HCT116 (cell line): ENCODE measurements around the gene FAM98B. TPM values are rescaled to one million over a fixed set of nuclear protein-coding genes. Genes with fewer than 3 reads are reported as not detected.

Experiments used
- ATAC-seq: fragments of 200-7000 bp; cut with Tn5 transposase; 2 replicates; pipeline ENCODE4 v1.9.1; 2020; ENCODE audit warnings: mild to moderate bottlenecking, moderate library complexity
- BruUV-seq: library from RNA; stranded (reverse); fragments of 400-500 nt; replicated peaks from 2 replicates; lab custom pipeline; 2021; lab: Mats Ljungman, UMichigan
- CTCF ChIA-PET: fragments of 300-600 bp; sonication (Branson Sonifier 250); formaldehyde crosslinking; loops from one replicate; lab custom pipeline; 2021; ENCODE audit warnings: antibody characterized with exemption; lab: Charles Lee
- POLR2A ChIA-PET: fragments of 300-600, 350-600 bp; sonication (Branson Sonifier 250); formaldehyde crosslinking; loops from one replicate; lab custom pipeline; 2021; ENCODE audit warnings: antibody characterized with exemption; lab: Charles Lee
- RAD21 ChIA-PET, 2 experiments: fragments of 300-600 bp; sonication (Branson Sonifier 250); formaldehyde crosslinking; loops; one replicate each; lab custom pipeline; 2023; ENCODE audit warnings: low total read pairs in 2 of 2; ENCODE audit not compliant: uncharacterized antibody in 2 of 2, unreplicated experiment in 2 of 2, low non-redundant PET in 1 of 2; lab: Charles Lee
- DNase-seq: peaks from one replicate; pipeline ENCODE4 v3.0.0-alpha.2; 2010; ENCODE audit warnings: low read depth, low spot score
- H2AFZ ChIP-seq: fragments of 200-600 bp; shearing (Covaris generic), sonication (generic); 2 replicates; pipeline ENCODE4 v1.6.1; 2017; ENCODE audit warnings: low read depth, mixed run types, mixed read lengths, antibody characterized with exemption, low read length; ENCODE audit not compliant: poor library complexity, severe bottlenecking
- H3K27ac ChIP-seq: 2 replicates; pipeline ENCODE4 v1.5.1; 2012; ENCODE audit warnings: low read depth, low read length
- H3K27me3 ChIP-seq: fragments of 200-600 bp; sonication (generic); 2 replicates; pipeline ENCODE4 v1.6.1; 2016; ENCODE audit warnings: mixed run types, low read length, mixed read lengths; ENCODE audit not compliant: insufficient read depth
- H3K36me3 ChIP-seq, 2 experiments: fragments of 200-500 bp in 1 of 2; fragments of 200-600 bp in 1 of 2; sonication (Bioruptor generic) in 1 of 2; sonication (generic) in 1 of 2; 2 replicates each; pipeline versions ENCODE4 v1.5.1 to v1.6.1; 2014 to 2016; ENCODE audit warnings: low read length in 2 of 2, inconsistent platforms in 1 of 2, mixed read lengths in 1 of 2, mixed run types in 1 of 2; ENCODE audit not compliant: insufficient read depth in 2 of 2, control insufficient read depth in 1 of 2
- H3K4me1 ChIP-seq, 2 experiments: fragments of 200-600 bp in 1 of 2; sonication (generic) in 1 of 2; 2 replicates each; pipeline versions ENCODE4 v1.5.1 to v1.6.1; 2012 to 2017; ENCODE audit warnings: low read length in 2 of 2, inconsistent platforms in 1 of 2, mild to moderate bottlenecking in 1 of 2, mixed read lengths in 1 of 2, mixed run types in 1 of 2, moderate library complexity in 1 of 2; ENCODE audit not compliant: insufficient read depth in 2 of 2, control insufficient read depth in 1 of 2
- H3K4me2 ChIP-seq: fragments of 200-600 bp; sonication (generic); 2 replicates; pipeline ENCODE4 v1.6.1; 2017; ENCODE audit warnings: mixed run types, low read length, mixed read lengths
- H3K4me3 ChIP-seq, 2 experiments: fragments of 200-600 bp in 1 of 2; sonication (generic) in 1 of 2; replicated peaks in 1 of 2; 2 replicates each; pipeline ENCODE4 v1.5.1; 2011 to 2016; ENCODE audit warnings: low read length in 2 of 2, control low read depth in 1 of 2, low read depth in 1 of 2, mild to moderate bottlenecking in 1 of 2, mixed read lengths in 1 of 2, mixed run types in 1 of 2
- H3K79me2 ChIP-seq: fragments of 200-600 bp; sonication (generic); 2 replicates; pipeline ENCODE4 v1.6.1; 2017; ENCODE audit warnings: mild to moderate bottlenecking, mixed run types, low read length, moderate library complexity, mixed read lengths; ENCODE audit not compliant: insufficient read depth
- H3K9ac ChIP-seq: fragments of 200-600 bp; sonication (generic); 2 replicates; pipeline ENCODE4 v1.6.1; 2016; ENCODE audit warnings: low read length, mixed read lengths
- H3K9me2 ChIP-seq: fragments of 200-600 bp; sonication (generic), shearing (Covaris generic); 2 replicates; pipeline ENCODE4 v1.6.1; 2017; ENCODE audit warnings: mixed run types, mild to moderate bottlenecking, moderate library complexity; ENCODE audit not compliant: insufficient read depth
- H3K9me3 ChIP-seq, 2 experiments: fragments of 200-500 bp in 1 of 2; fragments of 200-600 bp in 1 of 2; sonication (Bioruptor generic) in 1 of 2; sonication (generic) in 1 of 2; 2 replicates each; pipeline ENCODE4 v1.6.1; 2014 to 2017; ENCODE audit warnings: low read length in 2 of 2, mixed read lengths in 2 of 2, inconsistent platforms in 1 of 2, low read depth in 1 of 2, mild to moderate bottlenecking in 1 of 2, mixed run types in 1 of 2, moderate library complexity in 1 of 2; ENCODE audit not compliant: control insufficient read depth in 1 of 2, insufficient read depth in 1 of 2
- H4K20me1 ChIP-seq: fragments of 200-600 bp; sonication (generic), shearing (Covaris generic); 2 replicates; pipeline ENCODE4 v1.6.1; 2017; ENCODE audit warnings: mixed run types, mild to moderate bottlenecking, moderate library complexity; ENCODE audit not compliant: insufficient read depth
- CBX3 ChIP-seq: IDR thresholded peaks from 2 replicates; pipeline ENCODE4 v1.6.1; 2012; ENCODE audit warnings: low read depth
- ELF1 ChIP-seq: IDR thresholded peaks from 2 replicates; pipeline ENCODE4 v1.6.1; 2012; ENCODE audit warnings: low read depth, borderline replicate concordance
- EZH2 ChIP-seq: fragments of 200-600 bp; sonication (generic); IDR thresholded peaks from 2 replicates; pipeline ENCODE4 v1.6.1; 2017; ENCODE audit warnings: antibody characterized with exemption, mixed run types
- EZH2phosphoT487 ChIP-seq: fragments of 200-600 bp; IDR thresholded peaks from 2 replicates; pipeline ENCODE4 v1.6.1; 2018; ENCODE audit warnings: antibody characterized with exemption, borderline replicate concordance
- FOSL1 ChIP-seq: IDR thresholded peaks from 2 replicates; pipeline ENCODE4 v1.6.1; 2012; ENCODE audit warnings: low read depth
- YY1 ChIP-seq: IDR thresholded peaks from 2 replicates; pipeline ENCODE4 v1.6.1; 2011; ENCODE audit warnings: low read length, low read depth, moderate library complexity, mild to moderate bottlenecking; ENCODE audit not compliant: insufficient replicate concordance; ENCODE audit errors: extremely low read depth
- ZNF274 ChIP-seq: fragments of 200-500 bp; sonication (Bioruptor generic); IDR thresholded peaks from 2 replicates; pipeline ENCODE4 v1.6.1; 2014; ENCODE audit warnings: mild to moderate bottlenecking, low read depth, low read length, inconsistent platforms
- intact Hi-C: fragments of 100-400 bp; cut with micrococcal nuclease; formaldehyde crosslinking; loops from 2 replicates; pipeline ENCODE4 v1.10.0; 2022
- total RNA-seq: library from RNA; stranded (reverse); gene quantifications from one replicate; pipeline ENCODE4 v1.2.1, GENCODE V29; 2021; ENCODE audit not compliant: unreplicated experiment
- TF ChIP-seq, protein P1 (sequence below): IDR thresholded peaks from 2 replicates; pipeline ENCODE4 v1.6.1; 2012
- TF ChIP-seq, protein P2 (sequence below), 3 experiments: fragments of 200-600 bp in 1 of 3; sonication (generic) in 1 of 3; IDR thresholded peaks in 2 of 3; conservative IDR thresholded peaks in 1 of 3; 2 replicates each; pipeline ENCODE4 v1.5.1; 2012 to 2017; ENCODE audit warnings: low read depth in 2 of 3, low read length in 2 of 3, antibody characterized with exemption in 1 of 3, borderline replicate concordance in 1 of 3, control low read depth in 1 of 3, mild to moderate bottlenecking in 1 of 3, mixed read lengths in 1 of 3, mixed run types in 1 of 3, moderate library complexity in 1 of 3; ENCODE audit not compliant: insufficient read depth in 1 of 3

Gene FAM98B
- total RNA-seq, 1 experiment from 2014 or later, result 44.3 TPM

DNA sequence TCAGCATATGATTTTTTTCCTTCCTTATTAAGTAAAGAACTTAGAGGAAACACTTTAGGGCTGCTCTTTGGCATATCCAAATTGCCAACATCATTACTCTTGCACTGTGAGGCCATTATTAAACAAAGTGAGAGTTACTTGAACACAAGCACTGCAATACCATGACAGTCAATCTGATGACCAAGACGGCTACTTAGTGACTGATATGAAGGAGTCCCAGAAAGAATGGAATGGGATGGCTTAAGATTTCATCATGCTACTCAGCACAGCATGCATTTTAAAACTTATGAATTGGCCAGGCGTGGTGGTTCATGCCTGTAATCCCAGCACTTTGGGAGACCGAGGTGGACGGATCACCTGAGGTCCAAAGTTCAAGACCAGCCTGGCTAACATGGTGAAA, 55.2 kb downstream of the FAM98B start:
- H3K36me3 ChIP-seq, result no peaks in the 10 kb centered on the region
- DNase-seq, result no peak
- no peaks in the 10 kb centered on the region for H3K4me1 ChIP-seq
- no peaks in the 10 kb centered on the region for H3K9me2 ChIP-seq
- ATAC-seq, result no peak
- H3K27ac ChIP-seq, result no peak overlapping the region
- ChIA-PET CTCF (no interaction called here), RAD21 (no interaction called here), POLR2A (no interaction called here)
- H4K20me1 ChIP-seq, result no peaks in the 10 kb centered on the region
- no peaks in the 10 kb centered on the region for H3K79me2 ChIP-seq
- no peaks in the 10 kb centered on the region for H3K9me3 ChIP-seq
- H2AFZ ChIP-seq, result no peak overlapping the region
- no TSS peak for BruUV-seq
- no peak overlapping the region for H3K9ac ChIP-seq
- H3K4me3 ChIP-seq, result no peak overlapping the region
- intact Hi-C loops, result no loop called here
- no peak for TF ChIP-seq ELF1
- H3K27me3 ChIP-seq, result no peaks in the 10 kb centered on the region
- no peak overlapping the region for H3K4me2 ChIP-seq

DNA sequence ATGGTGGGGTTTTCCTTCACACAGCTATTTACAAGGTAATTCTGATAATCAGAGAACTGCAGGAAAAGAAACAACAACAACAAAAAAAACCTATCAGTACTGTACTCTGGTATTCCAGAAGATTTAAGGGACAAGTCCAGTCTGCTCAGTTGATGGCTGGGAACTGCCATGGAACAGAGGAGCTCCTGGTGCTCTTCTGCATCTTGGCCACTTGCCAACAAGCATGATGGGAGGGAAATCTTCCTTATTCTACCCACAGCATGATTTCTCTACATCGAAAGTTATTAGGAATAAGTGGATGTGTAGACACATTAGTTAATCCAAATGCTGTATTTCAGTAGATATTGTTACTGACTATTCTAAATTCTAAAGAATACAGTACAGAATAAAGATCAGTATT, 59.0 kb downstream of the FAM98B start:
- ChIA-PET RAD21 (no interaction called here), CTCF (no interaction called here), POLR2A (interaction anchor here (0.6 kb wide), 1 partner anchor 12 kb away, joined by 3 read pairs; no protein-coding TSS in a partner anchor)
- no peaks in the 10 kb centered on the region for H4K20me1 ChIP-seq
- no peak overlapping the region for H3K4me3 ChIP-seq
- H3K27me3 ChIP-seq, result no peaks in the 10 kb centered on the region
- ATAC-seq, result no peak
- no peaks in the 10 kb centered on the region for H3K79me2 ChIP-seq
- BruUV-seq, result no TSS peak
- no peaks in the 10 kb centered on the region for H3K9me2 ChIP-seq
- intact Hi-C loops, result no loop called here
- no peak overlapping the region for H3K9ac ChIP-seq
- H3K4me2 ChIP-seq, result no peak overlapping the region
- no peak overlapping the region for H2AFZ ChIP-seq
- no peak overlapping the region for H3K27ac ChIP-seq
- H3K36me3 ChIP-seq, result no peaks in the 10 kb centered on the region
- DNase-seq, result no peak
- no peaks in the 10 kb centered on the region for H3K4me1 ChIP-seq
- TF ChIP-seq ZNF274 (no peak), EZH2phosphoT487 (no peak), CBX3 (no peak), YY1 (no peak), EZH2 (no peak), FOSL1 (no peak)
- TF ChIP-seq, protein P1, sequence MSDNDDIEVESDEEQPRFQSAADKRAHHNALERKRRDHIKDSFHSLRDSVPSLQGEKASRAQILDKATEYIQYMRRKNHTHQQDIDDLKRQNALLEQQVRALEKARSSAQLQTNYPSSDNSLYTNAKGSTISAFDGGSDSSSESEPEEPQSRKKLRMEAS, result no peak
- TF ChIP-seq, protein P2, sequence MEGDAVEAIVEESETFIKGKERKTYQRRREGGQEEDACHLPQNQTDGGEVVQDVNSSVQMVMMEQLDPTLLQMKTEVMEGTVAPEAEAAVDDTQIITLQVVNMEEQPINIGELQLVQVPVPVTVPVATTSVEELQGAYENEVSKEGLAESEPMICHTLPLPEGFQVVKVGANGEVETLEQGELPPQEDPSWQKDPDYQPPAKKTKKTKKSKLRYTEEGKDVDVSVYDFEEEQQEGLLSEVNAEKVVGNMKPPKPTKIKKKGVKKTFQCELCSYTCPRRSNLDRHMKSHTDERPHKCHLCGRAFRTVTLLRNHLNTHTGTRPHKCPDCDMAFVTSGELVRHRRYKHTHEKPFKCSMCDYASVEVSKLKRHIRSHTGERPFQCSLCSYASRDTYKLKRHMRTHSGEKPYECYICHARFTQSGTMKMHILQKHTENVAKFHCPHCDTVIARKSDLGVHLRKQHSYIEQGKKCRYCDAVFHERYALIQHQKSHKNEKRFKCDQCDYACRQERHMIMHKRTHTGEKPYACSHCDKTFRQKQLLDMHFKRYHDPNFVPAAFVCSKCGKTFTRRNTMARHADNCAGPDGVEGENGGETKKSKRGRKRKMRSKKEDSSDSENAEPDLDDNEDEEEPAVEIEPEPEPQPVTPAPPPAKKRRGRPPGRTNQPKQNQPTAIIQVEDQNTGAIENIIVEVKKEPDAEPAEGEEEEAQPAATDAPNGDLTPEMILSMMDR (IDR thresholded peaks at IDR 0.05 in 2 of 3, conservative IDR thresholded peaks at IDR 0.05 in 1 of 3; ENCODE audit: borderline replicate concordance in 1 of 3, insufficient read depth in 1 of 3, low read depth in 2 of 3, low read length in 2 of 3), result no peak
- TF ChIP-seq, all 23 proteins: peak for 0
- no peaks in the 10 kb centered on the region for H3K9me3 ChIP-seq
